GM12873 (cell line): ENCODE measurements around the gene CDH13.

Experiments
- TF ChIP-seq, protein P1 (sequence below): IDR thresholded peaks from 2 replicates; pipeline ENCODE4 v1.5.1; 2012; ENCODE audit warnings: low read depth, mild to moderate bottlenecking, moderate library complexity, low read length, control low read depth; ENCODE audit not compliant: insufficient read depth; ENCODE audit errors: missing control alignments

CDH13 gene

DNA sequence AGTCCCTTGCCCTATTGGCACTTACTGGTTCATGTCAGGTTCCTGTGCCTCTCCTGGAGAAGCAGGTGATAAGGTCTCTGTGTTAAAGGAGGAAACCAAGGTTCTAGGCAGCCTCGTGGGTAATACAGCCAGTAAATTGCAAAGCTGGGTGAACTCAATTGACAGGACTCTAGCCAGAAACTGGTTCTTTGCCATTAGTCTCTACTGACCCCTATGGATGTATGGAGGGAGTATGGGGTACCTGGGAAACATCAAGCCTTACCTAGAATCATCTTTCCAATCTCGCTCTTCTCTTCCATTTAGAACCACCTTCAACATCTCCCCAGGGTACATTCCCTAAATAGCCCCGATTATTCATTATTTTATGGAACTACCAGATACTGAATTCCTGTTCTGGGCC is 169.3 kb downstream of the CDH13 start:
- TF ChIP-seq, protein P1, sequence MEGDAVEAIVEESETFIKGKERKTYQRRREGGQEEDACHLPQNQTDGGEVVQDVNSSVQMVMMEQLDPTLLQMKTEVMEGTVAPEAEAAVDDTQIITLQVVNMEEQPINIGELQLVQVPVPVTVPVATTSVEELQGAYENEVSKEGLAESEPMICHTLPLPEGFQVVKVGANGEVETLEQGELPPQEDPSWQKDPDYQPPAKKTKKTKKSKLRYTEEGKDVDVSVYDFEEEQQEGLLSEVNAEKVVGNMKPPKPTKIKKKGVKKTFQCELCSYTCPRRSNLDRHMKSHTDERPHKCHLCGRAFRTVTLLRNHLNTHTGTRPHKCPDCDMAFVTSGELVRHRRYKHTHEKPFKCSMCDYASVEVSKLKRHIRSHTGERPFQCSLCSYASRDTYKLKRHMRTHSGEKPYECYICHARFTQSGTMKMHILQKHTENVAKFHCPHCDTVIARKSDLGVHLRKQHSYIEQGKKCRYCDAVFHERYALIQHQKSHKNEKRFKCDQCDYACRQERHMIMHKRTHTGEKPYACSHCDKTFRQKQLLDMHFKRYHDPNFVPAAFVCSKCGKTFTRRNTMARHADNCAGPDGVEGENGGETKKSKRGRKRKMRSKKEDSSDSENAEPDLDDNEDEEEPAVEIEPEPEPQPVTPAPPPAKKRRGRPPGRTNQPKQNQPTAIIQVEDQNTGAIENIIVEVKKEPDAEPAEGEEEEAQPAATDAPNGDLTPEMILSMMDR, result peak; percentile 16

DNA sequence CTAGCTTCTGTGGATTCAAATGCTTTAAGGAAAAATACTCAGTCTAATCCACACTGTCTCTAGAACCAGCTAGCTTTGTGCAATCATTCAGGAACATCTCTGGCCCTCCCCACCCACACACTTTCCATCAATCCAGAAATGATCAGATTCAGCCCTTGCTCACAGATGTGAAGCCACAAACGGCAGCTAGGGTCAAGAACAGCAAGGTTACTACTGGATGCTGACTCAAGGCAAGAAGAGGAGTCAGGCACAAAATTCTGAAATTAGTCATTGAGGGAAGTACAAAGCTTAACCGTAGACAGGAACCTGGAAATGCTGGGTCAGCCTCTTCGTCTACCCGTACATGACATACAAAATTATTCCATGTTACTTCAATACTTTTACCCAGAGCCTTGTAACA is 174.6 kb downstream of the CDH13 start:
- TF ChIP-seq, protein P1, result no peak

DNA sequence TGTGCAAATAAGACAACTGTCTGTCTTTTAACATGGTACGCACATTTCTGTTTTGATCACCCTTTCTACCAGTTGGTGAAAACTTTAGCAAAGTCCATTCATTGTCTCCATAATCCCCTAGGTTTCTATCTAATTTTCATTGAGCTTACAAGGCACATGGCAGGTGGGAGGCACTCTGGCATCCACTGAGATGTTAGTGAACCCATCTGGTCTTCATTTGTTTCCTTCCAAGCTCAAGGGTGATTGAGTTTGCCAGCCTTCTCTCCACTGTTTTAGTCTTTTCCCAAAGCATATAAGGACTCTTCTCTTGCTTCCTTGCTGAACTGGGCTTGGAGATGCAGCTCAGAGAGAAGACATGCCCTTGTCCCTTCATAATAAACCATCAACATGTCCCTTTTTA is 179.1 kb downstream of the CDH13 start:
- TF ChIP-seq, protein P1, result no peak

DNA sequence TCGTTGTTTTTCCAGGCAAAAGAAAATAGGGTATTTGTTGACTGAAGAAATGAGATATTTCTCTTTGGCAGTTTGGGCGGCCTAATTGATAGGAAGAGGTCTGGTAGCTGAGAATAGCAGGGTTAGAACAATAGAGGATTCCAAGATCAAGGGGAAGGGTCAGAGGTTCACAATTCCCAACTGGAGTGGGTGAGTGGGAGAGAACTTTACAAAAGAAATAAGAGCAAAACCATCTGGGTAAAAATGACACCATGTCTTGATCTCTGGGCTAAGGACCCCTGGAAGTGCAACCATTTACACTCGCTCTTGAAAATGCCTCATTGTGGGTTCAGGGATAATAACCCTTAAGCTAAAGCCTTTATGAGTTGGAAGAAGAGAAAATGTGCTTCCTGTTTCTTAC is 180.5 kb downstream of the CDH13 start:
- TF ChIP-seq, protein P1, result no peak

DNA sequence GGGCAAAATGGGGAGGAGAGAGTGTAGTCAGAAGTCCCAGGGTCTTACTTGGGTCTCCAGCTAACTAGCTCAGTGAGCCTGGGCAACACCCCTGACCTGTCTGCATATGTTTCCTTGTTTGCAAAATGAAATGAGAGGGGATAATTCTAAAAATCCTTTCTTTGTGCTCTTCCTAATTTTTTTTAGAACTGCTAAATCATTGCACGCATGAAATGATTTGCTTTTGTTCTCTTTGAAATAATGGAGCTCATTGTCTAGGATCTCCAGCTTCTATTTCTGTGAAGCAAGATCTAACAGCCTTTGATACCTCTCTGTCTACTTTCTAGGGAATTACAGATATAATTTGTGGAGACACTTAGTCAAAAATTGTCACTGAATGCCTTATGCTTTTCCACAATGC is 181.3 kb downstream of the CDH13 start:
- TF ChIP-seq, protein P1, result no peak

DNA sequence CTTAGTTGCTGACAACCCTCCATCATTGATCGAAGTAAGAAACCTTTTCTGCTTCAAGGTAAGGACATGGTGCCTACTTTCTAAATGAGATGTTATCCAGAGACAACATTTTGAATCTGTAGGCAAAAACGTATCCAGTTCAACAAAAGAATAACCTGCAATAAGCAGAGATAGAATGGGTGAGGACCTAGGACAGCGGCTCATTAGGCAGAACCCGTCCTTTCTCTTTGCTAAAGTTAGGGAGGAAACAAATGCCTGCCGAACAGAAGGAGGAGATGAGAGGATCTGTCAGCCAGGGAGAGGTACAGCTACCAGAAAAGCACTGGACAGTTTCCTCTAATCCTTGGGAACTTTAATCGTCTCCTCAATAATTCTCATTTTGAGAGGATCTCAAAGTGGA is 183.3 kb downstream of the CDH13 start:
- TF ChIP-seq, protein P1, result no peak

DNA sequence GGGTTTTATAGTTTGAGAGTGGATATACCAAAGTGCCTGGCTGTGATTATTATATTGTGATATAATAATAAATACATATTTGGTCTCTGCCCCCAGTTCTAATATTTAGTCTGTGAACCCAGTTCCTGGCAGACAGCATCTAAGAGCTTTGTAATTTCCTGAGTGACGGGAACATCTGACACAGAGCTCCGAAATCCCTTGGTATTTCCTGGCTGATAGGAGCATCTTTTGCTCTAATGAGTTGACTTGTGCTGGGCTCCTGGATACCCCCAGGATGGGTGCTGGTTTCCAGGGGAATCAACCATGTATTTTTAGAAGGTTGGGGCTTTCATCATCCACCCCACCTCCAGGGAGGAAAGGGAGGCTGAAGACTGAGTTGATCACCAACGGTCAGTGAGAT is 187.3 kb downstream of the CDH13 start:
- TF ChIP-seq, protein P1, result no peak
